HepG2 (cell line): ENCODE results near the gene SCEL. TPM values are rescaled to one million over a fixed set of nuclear protein-coding genes. Genes with fewer than 3 reads are reported as not detected.

Source experiments
- ARID3A ChIP-seq: IDR thresholded peaks from 2 replicates; pipeline ENCODE4 v1.6.1; 2012; ENCODE audit warnings: low read depth, low read length, improper control_type of control experiment
- ARNT ChIP-seq: fragments of 450-650 bp; IDR thresholded peaks from 2 replicates; pipeline ENCODE4 v1.6.1; 2017
- CAMTA2 ChIP-seq: sonication (generic); formaldehyde crosslinking; IDR thresholded peaks from 2 replicates; pipeline ENCODE4 v1.4.0; 2020; ENCODE audit warnings: mild to moderate bottlenecking, missing genetic modification reagents, borderline replicate concordance
- EZH2 ChIP-seq: conservative IDR thresholded peaks from 2 replicates; pipeline ENCODE4 v1.6.1; 2012; ENCODE audit warnings: mild to moderate bottlenecking, low read depth, low read length, moderate library complexity
- JARID2 ChIP-seq: sonication (generic); formaldehyde crosslinking; IDR thresholded peaks from 2 replicates; pipeline ENCODE4 v1.8.1; 2023; ENCODE audit warnings: missing genetic modification reagents, inconsistent platforms; ENCODE audit not compliant: insufficient replicate concordance
- JUNB ChIP-seq: sonication (generic); formaldehyde crosslinking; IDR thresholded peaks from 2 replicates; pipeline ENCODE4 v1.8.0; 2022; ENCODE audit warnings: missing genetic modification reagents, mild to moderate bottlenecking, borderline replicate concordance
- MTERF4 ChIP-seq: sonication (generic); formaldehyde crosslinking; IDR thresholded peaks from 2 replicates; pipeline ENCODE4 v1.8.0; 2023; ENCODE audit warnings: mild to moderate bottlenecking, missing genetic modification reagents
- NFAT5 ChIP-seq: sonication (generic); formaldehyde crosslinking; IDR thresholded peaks from 2 replicates; pipeline ENCODE4 v1.4.0; 2020; ENCODE audit warnings: missing genetic modification reagents
- NR2F6 ChIP-seq, 2 experiments: IDR thresholded peaks; 2 replicates each; pipeline ENCODE4 v1.6.1; 2016; ENCODE audit warnings: antibody characterized with exemption in 1 of 2, mild to moderate bottlenecking in 1 of 2
- SOX6 ChIP-seq, 2 experiments: fragments of 450-650 bp in 1 of 2; sonication (generic) in 1 of 2; formaldehyde crosslinking in 1 of 2; IDR thresholded peaks; 2 replicates each; pipeline versions ENCODE4 v1.4.0 to v1.6.1; 2017 to 2020; ENCODE audit warnings: antibody characterized with exemption in 1 of 2, mild to moderate bottlenecking in 1 of 2, missing genetic modification reagents in 1 of 2
- SRSF9 ChIP-seq: fragments of 200-400 bp; formaldehyde crosslinking; IDR thresholded peaks from 2 replicates; pipeline ENCODE4 v1.6.1; 2018; ENCODE audit warnings: borderline replicate concordance, mild to moderate bottlenecking, low read depth, low read length; ENCODE audit not compliant: insufficient read depth, poor library complexity, severe bottlenecking
- TAF1 ChIP-seq: sonication (generic); formaldehyde crosslinking; IDR thresholded peaks from 2 replicates; pipeline ENCODE4 v1.4.0; 2020; ENCODE audit warnings: missing genetic modification reagents
- TBP ChIP-seq: sonication (generic); formaldehyde crosslinking; IDR thresholded peaks from 2 replicates; pipeline ENCODE4 v1.5.0; 2020; ENCODE audit warnings: missing genetic modification reagents
- ZBTB44 ChIP-seq: sonication (generic); formaldehyde crosslinking; IDR thresholded peaks from 2 replicates; pipeline ENCODE4 v1.4.0; 2020; ENCODE audit warnings: missing genetic modification reagents
- ZMAT3 ChIP-seq: sonication (generic); formaldehyde crosslinking; conservative IDR thresholded peaks from 2 replicates; pipeline ENCODE4 v1.7.0; 2021; ENCODE audit warnings: missing genetic modification reagents
- ZMAT5 ChIP-seq: sonication (generic); formaldehyde crosslinking; IDR thresholded peaks from 2 replicates; pipeline ENCODE4 v1.5.0; 2020; ENCODE audit warnings: mild to moderate bottlenecking, low read depth, missing genetic modification reagents, borderline replicate concordance
- ZNF749 ChIP-seq: sonication (generic); formaldehyde crosslinking; IDR thresholded peaks from 2 replicates; pipeline ENCODE4 v1.8.0; 2022; ENCODE audit warnings: mild to moderate bottlenecking, missing genetic modification reagents, moderate library complexity, borderline replicate concordance
- ZSCAN25 ChIP-seq: sonication (generic); formaldehyde crosslinking; IDR thresholded peaks from 2 replicates; pipeline ENCODE4 v1.8.0; 2022; ENCODE audit warnings: mild to moderate bottlenecking, missing genetic modification reagents
- polyA plus RNA-seq, 8 experiments: library from polyadenylated mRNA; depleted of rRNA in 3 of 8; stranded (reverse) in 7 of 8; unstranded in 1 of 8; fragments of >200 nt; fragmentation: Illumina TruSeq in 4 of 8; extraction: Trizol in 4 of 8; gene quantifications; 2 replicates each; pipeline versions ENCODE4 v1.2.1 to v1.2.3, GENCODE V29; 2011 to 2016; ENCODE audit warnings: low read depth in 4 of 8, missing spikeins in 1 of 8, mixed read lengths in 1 of 8; ENCODE audit not compliant: insufficient read depth in 1 of 8
- total RNA-seq, 5 experiments: library from RNA; depleted of rRNA; stranded (reverse); fragments of >200 nt; fragmentation: Illumina TruSeq; extraction: Trizol; gene quantifications; 2 replicates each; pipeline ENCODE4 v1.2.3, GENCODE V29; 2016; ENCODE audit warnings: low read depth in 1 of 5

The SCEL gene
- total and polyA plus RNA-seq, 2 of the 13 experiments (the other 11 are each of a cell fraction or from before 2014, with no cell fraction given): not detected

GRCh38 chr13:77692746-77693448, 157.4 kb downstream of the SCEL start (continued):
- TF ChIP-seq ZMAT5 (CRISPR knock-in tag): no peak
- TF ChIP-seq ZSCAN25 (CRISPR knock-in tag): no peak
- no peak for TF ChIP-seq ZBTB44 (CRISPR knock-in tag)
- TF ChIP-seq NFAT5: no peak
- TF ChIP-seq MTERF4: no peak
- no peak for TF ChIP-seq TBP (CRISPR knock-in tag)
- TF ChIP-seq CAMTA2 (CRISPR knock-in tag): no peak
- TF ChIP-seq ZNF749: no peak
- no peak for TF ChIP-seq SRSF9
- TF ChIP-seq JUNB (CRISPR knock-in tag): no peak
- no peak for TF ChIP-seq EZH2
- TF ChIP-seq SOX6 (IDR thresholded peaks at IDR 0.05): no peak
- peak; percentile 29; the same call in 1 of the 2 replicates for TF ChIP-seq SOX6 (CRISPR knock-in tag; IDR thresholded peaks at IDR 0.05)
- 0 out of 2 replicates have a peak, but pooled peaks have one; percentile 24 for TF ChIP-seq ARID3A
- TF ChIP-seq ARNT: no peak
- TF ChIP-seq ZMAT3 (CRISPR knock-in tag): no peak
- TF ChIP-seq JARID2 (CRISPR knock-in tag): no peak
- TF ChIP-seq TAF1 (CRISPR knock-in tag): no peak
- no peak for TF ChIP-seq NR2F6 (IDR thresholded peaks at IDR 0.05)
- TF ChIP-seq NR2F6 (CRISPR knock-in tag; IDR thresholded peaks at IDR 0.05): 0 out of 2 replicates have a peak, but pooled peaks have one; percentile 11
